Left ventricle myocardium inferior (tissue), 1 donor: ENCODE data around the gene NELFA. TPM values are rescaled to one million over a fixed set of nuclear protein-coding genes. Genes with fewer than 3 reads are reported as not detected.
"Not testable (repeated sequence)": the region's sequence is repeated elsewhere in the genome, so short reads cannot be mapped to it uniquely, and the experiment has no call there.

Experiments
- DNase-seq: peaks from one replicate; pipeline ENCODE4 v3.0.0-alpha.2; 2020
- H3K27ac ChIP-seq: fragments of 200-600 bp; replicated peaks from 2 replicates; pipeline ENCODE4 v1.8.0; 2021
- H3K27me3 ChIP-seq: fragments of 200-600 bp; 2 replicates; pipeline ENCODE4 v1.8.0; 2021; ENCODE audit warnings: low read depth
- H3K36me3 ChIP-seq: fragments of 200-600 bp; 2 replicates; pipeline ENCODE4 v1.8.0; 2021
- H3K4me1 ChIP-seq: fragments of 200-600 bp; 2 replicates; pipeline ENCODE4 v1.8.0; 2021
- H3K4me3 ChIP-seq: fragments of 200-600 bp; 2 replicates; pipeline ENCODE4 v1.8.0; 2021; ENCODE audit warnings: mild to moderate bottlenecking, moderate library complexity
- H3K9me3 ChIP-seq: fragments of 200-600 bp; replicated peaks from 2 replicates; pipeline ENCODE4 v1.8.0; 2021
- intact Hi-C: fragments of 100-400 bp; cut with micrococcal nuclease; formaldehyde crosslinking; loops from one replicate; pipeline ENCODE4 v1.11.0; 2022
- total RNA-seq: library from RNA; stranded (reverse); fragmentation: NEBNext Ultra II Directional; extraction: Animal tissue kit (Norgen Biotek cat#: 25700); gene quantifications from one replicate; pipeline ENCODE4 v1.2.1, GENCODE V29; 2021
- TF ChIP-seq, protein P1 (sequence below): fragments of 200-600 bp; IDR thresholded peaks from 2 replicates; pipeline ENCODE4 v1.8.0; 2021; ENCODE audit warnings: antibody characterized with exemption, mild to moderate bottlenecking, borderline replicate concordance
- donor health status: DM: no; HTN: yes; CAD: no; lungs with severe emphysema.

The NELFA gene
- total RNA-seq, 1 donor from 2014 or later: 10.2 TPM

DNA sequence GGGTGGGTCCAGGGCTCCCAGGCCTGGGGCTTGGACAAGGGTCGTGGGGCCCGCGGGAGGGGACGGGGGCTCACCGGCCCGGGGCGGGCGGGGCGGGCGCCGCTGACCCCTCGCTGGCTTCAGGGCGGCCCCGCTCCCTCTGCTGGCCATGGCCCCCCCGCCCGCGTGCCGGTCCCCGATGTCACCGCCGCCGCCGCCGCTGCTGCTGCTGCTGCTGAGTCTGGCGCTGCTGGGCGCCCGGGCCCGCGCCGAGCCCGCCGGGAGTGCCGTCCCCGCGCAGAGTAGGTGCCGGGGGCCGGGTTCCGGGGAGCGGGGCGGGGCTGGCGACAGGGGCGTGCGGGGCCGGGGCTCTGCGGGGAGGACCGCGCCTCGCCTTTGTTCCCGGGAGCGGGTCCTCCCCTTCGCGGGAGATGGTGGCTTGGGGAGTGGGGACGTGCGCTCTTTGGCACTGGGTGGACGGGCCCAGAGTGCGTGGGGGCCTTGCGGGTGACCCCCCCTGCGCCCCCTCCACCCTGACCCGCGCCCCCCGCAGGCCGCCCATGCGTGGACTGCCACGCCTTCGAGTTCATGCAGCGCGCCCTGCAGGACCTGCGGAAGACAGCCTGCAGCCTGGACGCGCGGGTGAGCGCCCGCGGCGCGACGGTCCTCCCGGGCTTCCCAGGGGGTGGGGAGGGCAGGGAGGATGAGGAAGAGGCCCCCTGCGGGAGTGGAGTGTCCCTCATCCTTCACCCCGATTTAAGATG is 33.6 kb upstream of the NELFA start:
- intact Hi-C loops: no loop called here
- peaks cover 84% of the 10 kb centered on the region for H3K27me3 ChIP-seq
- DNase-seq: no peak
- TF ChIP-seq, protein P1, sequence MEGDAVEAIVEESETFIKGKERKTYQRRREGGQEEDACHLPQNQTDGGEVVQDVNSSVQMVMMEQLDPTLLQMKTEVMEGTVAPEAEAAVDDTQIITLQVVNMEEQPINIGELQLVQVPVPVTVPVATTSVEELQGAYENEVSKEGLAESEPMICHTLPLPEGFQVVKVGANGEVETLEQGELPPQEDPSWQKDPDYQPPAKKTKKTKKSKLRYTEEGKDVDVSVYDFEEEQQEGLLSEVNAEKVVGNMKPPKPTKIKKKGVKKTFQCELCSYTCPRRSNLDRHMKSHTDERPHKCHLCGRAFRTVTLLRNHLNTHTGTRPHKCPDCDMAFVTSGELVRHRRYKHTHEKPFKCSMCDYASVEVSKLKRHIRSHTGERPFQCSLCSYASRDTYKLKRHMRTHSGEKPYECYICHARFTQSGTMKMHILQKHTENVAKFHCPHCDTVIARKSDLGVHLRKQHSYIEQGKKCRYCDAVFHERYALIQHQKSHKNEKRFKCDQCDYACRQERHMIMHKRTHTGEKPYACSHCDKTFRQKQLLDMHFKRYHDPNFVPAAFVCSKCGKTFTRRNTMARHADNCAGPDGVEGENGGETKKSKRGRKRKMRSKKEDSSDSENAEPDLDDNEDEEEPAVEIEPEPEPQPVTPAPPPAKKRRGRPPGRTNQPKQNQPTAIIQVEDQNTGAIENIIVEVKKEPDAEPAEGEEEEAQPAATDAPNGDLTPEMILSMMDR: no peak
- H3K36me3 ChIP-seq: no peaks in the 10 kb centered on the region
- no peaks in the 10 kb centered on the region for H3K9me3 ChIP-seq
- H3K4me1 ChIP-seq: peaks cover 28% of the 10 kb centered on the region
- H3K4me3 ChIP-seq: peak overlapping the region; percentile 79
- H3K27ac ChIP-seq: no peak overlapping the region

DNA sequence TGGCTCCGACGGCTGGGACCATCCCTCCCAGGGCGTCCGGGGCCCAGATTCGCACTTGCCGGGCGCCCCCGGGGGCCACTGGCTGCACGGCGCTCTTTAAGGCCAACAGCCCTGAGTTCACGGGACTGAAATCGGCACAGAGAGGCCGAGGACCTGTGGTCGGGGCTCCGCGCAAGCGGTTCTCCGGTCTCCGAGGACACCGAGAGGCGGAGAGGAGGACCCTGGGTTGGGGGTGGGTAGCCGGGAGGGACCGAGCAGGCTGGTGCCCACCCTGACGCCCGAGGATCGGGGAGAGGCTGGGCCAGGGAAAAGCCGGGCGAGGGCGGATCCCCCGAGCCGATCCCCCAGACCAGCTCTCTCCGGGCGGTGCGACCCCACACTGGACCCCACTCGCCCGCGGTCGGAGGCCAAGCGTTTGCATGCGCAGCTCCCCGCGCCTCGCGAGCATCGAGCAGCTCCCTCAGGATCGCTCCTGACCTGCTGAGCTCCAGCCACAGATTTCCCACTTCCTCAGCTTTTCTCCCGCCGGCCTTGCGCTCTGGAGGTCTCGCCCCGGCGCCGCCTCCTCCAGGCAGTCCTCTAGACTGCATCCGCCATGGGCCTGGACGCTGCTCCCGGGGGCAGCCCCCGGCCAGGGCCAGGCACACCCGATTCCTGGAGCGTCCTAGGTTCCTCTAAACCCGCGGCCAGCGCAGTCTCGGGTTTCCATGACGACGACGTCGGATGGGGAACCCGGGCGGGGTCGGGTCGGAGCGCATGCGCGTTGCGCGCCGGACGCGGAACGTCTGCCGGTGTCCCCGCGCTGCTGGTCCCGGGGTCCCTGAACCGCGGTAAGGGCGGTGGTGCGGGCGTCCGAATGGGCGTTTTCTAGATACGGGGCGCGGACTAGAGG is 32.7 kb upstream of the NELFA start:
- Histone ChIP-seq H3K27me3 (peaks cover 81% of the 10 kb centered on the region), H3K9me3 (no peaks in the 10 kb centered on the region), H3K4me3 (peak overlapping the region; percentile 79), H3K4me1 (peaks cover 28% of the 10 kb centered on the region), H3K36me3 (no peaks in the 10 kb centered on the region), H3K27ac (no peak overlapping the region)
- intact Hi-C loops: no loop called here
- TF ChIP-seq, protein P1: no peak
- DNase-seq: peak; percentile 84

DNA sequence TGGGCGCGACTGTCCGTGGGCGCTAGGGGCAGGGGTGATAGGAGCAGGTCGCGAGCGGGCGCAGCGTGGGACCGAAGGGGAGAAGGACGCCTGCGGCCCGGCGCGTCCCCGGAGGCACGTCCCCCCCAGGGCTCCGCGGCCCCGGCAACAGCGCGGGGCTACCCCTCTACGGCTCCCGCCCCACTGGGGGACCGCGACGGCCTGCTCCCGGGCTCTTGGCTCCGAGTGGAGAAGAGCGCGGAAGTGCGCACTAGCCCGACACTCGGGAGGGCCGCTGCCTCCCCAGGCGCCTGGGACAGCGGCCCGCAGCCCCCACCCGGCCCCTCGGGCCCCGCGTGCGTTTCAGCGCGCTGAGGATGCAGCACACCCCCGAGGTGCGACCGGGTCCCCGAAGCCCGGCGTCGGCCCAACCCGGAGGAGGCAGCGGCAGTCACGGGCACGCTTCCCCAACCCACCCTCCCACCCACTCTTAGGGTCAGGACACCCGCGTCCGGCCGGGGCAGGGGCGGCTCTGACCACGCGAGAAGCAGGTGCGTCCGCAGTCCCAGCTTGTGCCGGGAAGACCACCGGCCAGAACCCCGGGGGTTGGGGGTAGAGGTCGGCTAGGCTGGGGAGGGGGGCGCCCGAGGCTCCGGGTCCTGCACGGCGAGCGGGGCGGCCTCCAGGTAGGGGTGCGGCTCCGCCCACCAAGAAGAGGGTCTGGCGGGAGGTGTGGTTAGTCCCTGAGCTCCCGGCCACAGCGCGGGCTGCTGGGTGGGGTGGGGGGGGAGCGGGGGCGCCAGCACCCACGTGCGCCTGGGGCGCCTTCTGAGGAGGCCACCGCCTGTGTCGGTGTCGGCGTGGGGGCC is 31.8 kb upstream of the NELFA start:
- H3K4me3 ChIP-seq: peak overlapping the region; percentile 79
- no peak for DNase-seq
- peaks cover 28% of the 10 kb centered on the region for H3K4me1 ChIP-seq
- no peak overlapping the region for H3K27ac ChIP-seq
- TF ChIP-seq, protein P1: no peak
- peaks cover 81% of the 10 kb centered on the region for H3K27me3 ChIP-seq
- no peaks in the 10 kb centered on the region for H3K9me3 ChIP-seq
- no peaks in the 10 kb centered on the region for H3K36me3 ChIP-seq
- intact Hi-C loops: no loop called here

GRCh38 chr4:2036866-2037265 is 28.1 kb upstream of the NELFA start:
- TF ChIP-seq, protein P1: no peak
- intact Hi-C loops: no loop called here
- Histone ChIP-seq H3K27ac (no peak overlapping the region), H3K4me1 (peaks cover 18% of the 10 kb centered on the region), H3K27me3 (peaks cover 77% of the 10 kb centered on the region), H3K4me3 (no peak overlapping the region), H3K9me3 (no peaks in the 10 kb centered on the region), H3K36me3 (no peaks in the 10 kb centered on the region)
- DNase-seq: no peak

GRCh38 chr4:2036327-2036726 is 27.6 kb upstream of the NELFA start:
- H3K27me3 ChIP-seq: peaks cover 72% of the 10 kb centered on the region
- TF ChIP-seq, protein P1: no peak
- H3K36me3 ChIP-seq: no peaks in the 10 kb centered on the region
- no peak for DNase-seq
- no peaks in the 10 kb centered on the region for H3K9me3 ChIP-seq
- intact Hi-C loops: no loop called here
- peaks cover 13% of the 10 kb centered on the region for H3K4me1 ChIP-seq
- no peak overlapping the region for H3K4me3 ChIP-seq
- no peak overlapping the region for H3K27ac ChIP-seq

- intact Hi-C loops, DNase-seq, H3K4me3 ChIP-seq, H3K4me1 ChIP-seq, H3K36me3 ChIP-seq, H3K27ac ChIP-seq, H3K9me3 ChIP-seq: not testable (repeated sequence)
- peaks cover 58% of the 10 kb centered on the region for H3K27me3 ChIP-seq
Measured at GRCh38 chr4:2031161-2031560, 22.4 kb upstream of the NELFA start.

DNA sequence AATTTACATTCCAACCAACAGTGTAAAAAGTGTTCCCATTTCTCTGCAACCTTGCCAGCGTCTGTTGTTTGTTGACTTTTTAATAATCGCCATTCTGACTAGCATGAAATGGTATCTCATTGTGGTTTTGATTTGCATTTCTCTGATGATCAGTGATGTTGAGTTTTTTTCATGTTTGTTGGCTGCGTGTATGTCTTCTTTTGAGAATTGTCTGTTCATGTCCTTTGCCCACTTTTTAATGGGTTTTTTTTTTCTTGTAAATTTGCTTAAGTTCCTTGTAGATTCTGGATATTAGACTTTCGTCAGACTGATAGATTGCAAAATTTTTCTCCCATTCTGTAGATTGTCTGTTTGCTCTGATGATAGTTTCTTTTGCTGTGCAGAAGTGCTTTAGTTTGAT is 18.3 kb upstream of the NELFA start:
- H3K27me3 ChIP-seq: peaks cover 45% of the 10 kb centered on the region
- H3K27ac ChIP-seq, H3K9me3 ChIP-seq, DNase-seq, H3K4me1 ChIP-seq, H3K36me3 ChIP-seq, H3K4me3 ChIP-seq, intact Hi-C loops: not testable (repeated sequence)
